AG10803 (cell line): Measurements from ENCODE around the gene PCID2.

Experiments used
- DNase-seq: peaks from one replicate; pipeline ENCODE4 v3.0.0; 2010; ENCODE audit warnings: low read depth
- H3K4me3 ChIP-seq: 2 replicates; pipeline ENCODE4 v1.5.1; 2011; ENCODE audit warnings: mild to moderate bottlenecking, low read length, control low read depth
- CTCF ChIP-seq: conservative IDR thresholded peaks from 2 replicates; pipeline ENCODE4 v1.5.1; 2011; ENCODE audit warnings: mild to moderate bottlenecking, low read length, control low read depth, inconsistent platforms

PCID2 gene

GRCh38 chr13:113138792-113139551 lies 69.5 kb downstream of the PCID2 start:
- H3K4me3 ChIP-seq, result no peak overlapping the region
- TF ChIP-seq CTCF, result no peak
- DNase-seq, result no peak

GRCh38 chr13:113137691-113138298 lies 70.7 kb downstream of the PCID2 start:
- H3K4me3 ChIP-seq, result no peak overlapping the region
- no peak for DNase-seq
- TF ChIP-seq CTCF, result no peak

- TF ChIP-seq CTCF, result no peak
- DNase-seq, result no peak
Observed at GRCh38 chr13:113135281-113135760, 73.1 kb downstream of the PCID2 start.

GRCh38 chr13:113129921-113130750 lies 78.3 kb downstream of the PCID2 start:
- TF ChIP-seq CTCF, result no peak

More at GRCh38 chr13:113135281-113135760, 73.1 kb downstream of the PCID2 start:
- H3K4me3 ChIP-seq, result no peak overlapping the region

GRCh38 chr13:113129480-113129879 lies 79.0 kb downstream of the PCID2 start:
- no peak for TF ChIP-seq CTCF
- no peak for DNase-seq
- no peak overlapping the region for H3K4me3 ChIP-seq

More at GRCh38 chr13:113129921-113130750, 78.3 kb downstream of the PCID2 start:
- H3K4me3 ChIP-seq, result no peak overlapping the region
- no peak for DNase-seq
